Stomach (tissue), 4 donors: Measurements from ENCODE around the gene DNAH17.

Experiments used
- CTCF ChIP-seq, 7 experiments: fragments of 450-650 bp in 4 of 7; fragments of 200-600 bp in 3 of 7; sonication (generic) in 3 of 7; IDR thresholded peaks; one replicate each; pipeline ENCODE4 v1.5.1; 2016 to 2019; ENCODE audit warnings: antibody characterized with exemption in 7 of 7, control low read depth in 2 of 7, mild to moderate bottlenecking in 1 of 7
- POLR2A ChIP-seq, 4 donors: fragments of 450-650 bp; IDR thresholded peaks; one replicate each; pipeline ENCODE4 v1.6.1; 2016; ENCODE audit warnings: antibody characterized with exemption in 4 of 4, control low read depth in 2 of 4, mild to moderate bottlenecking in 1 of 4, moderate library complexity in 1 of 4
- POLR2AphosphoS5 ChIP-seq, 3 donors: sonication (generic); formaldehyde crosslinking; IDR thresholded peaks; one replicate each; pipeline ENCODE4 v1.6.1; 2016; ENCODE audit warnings: antibody characterized with exemption in 3 of 3

DNA sequence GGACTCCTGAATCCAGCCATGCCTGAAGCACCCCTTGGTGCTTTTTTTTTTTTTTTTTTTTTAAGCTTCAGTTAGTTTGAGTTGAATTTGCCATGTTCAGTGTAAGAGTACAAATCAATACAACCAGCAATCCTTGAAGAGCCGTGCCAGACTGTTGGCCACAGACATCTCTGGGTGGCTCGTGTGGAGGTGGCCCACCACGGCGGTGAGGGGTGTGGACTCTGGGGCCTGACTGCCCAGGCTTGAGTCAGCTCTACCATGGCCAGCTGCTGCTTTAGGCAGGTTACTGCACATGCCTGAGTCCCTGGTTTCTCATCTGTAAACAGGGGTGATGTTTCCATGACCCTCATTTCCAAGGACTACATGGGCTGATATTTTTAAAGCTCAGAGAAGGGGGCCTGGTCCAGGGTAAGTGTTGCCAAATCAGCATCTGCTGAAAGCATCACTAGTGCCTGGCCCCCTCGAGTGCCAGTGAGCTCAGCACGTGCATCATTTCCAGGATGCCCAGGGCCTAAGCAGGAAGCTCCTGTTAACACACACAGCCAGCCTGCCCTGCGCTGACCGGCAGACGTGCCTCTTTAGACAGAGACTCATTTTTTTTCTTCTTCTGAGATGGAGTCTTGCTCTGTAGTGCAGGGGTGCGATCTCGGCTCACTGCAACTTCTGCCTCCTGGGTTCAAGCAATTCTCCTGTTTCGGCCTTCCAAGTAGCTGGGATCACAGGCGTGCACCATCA, 90.1 kb downstream of the DNAH17 start:
- TF ChIP-seq POLR2A (IDR thresholded peaks at IDR 0.05) = no peak
- TF ChIP-seq CTCF (IDR thresholded peaks at IDR 0.05) = no peak
- no peak for TF ChIP-seq POLR2AphosphoS5 (IDR thresholded peaks at IDR 0.05)
